Thoracic aorta (tissue), 2 donors: ENCODE results near the gene PLSCR2. TPM values are rescaled to one million over a fixed set of nuclear protein-coding genes. Genes with fewer than 3 reads are reported as not detected.

Experiments
- ATAC-seq: fragments of 150-250 bp; one replicate; pipeline ENCODE4 v1.8.0; 2017; ENCODE audit warnings: low read depth; ENCODE audit not compliant: insufficient number of reproducible peaks, low FRiP score
- DNase-seq: peaks from one replicate; pipeline ENCODE4 v3.0.0-alpha.2; 2020; ENCODE audit warnings: low spot score
- H3K27ac ChIP-seq, 2 donors: fragments of 200-600 bp; sonication (generic); 1 replicate in 1 of 2; 2 replicates in 1 of 2; pipeline ENCODE4 v1.5.1; 2016; ENCODE audit warnings: mild to moderate bottlenecking in 2 of 2, moderate library complexity in 2 of 2
- H3K27me3 ChIP-seq: fragments of 200-600 bp; sonication (generic); replicated peaks from 2 replicates; pipeline ENCODE4 v1.6.0; 2016; ENCODE audit warnings: mild to moderate bottlenecking; ENCODE audit not compliant: insufficient read depth
- H3K36me3 ChIP-seq: fragments of 200-600 bp; sonication (generic); one replicate; pipeline ENCODE4 v1.5.1; 2016
- H3K4me1 ChIP-seq, 2 donors: fragments of 200-600 bp; sonication (generic); 1 replicate in 1 of 2; 2 replicates in 1 of 2; pipeline versions ENCODE4 v1.5.1 to v1.6.0; 2016; ENCODE audit warnings: low read depth in 2 of 2, mild to moderate bottlenecking in 1 of 2; ENCODE audit not compliant: control insufficient read depth in 1 of 2
- H3K4me3 ChIP-seq: fragments of 200-600 bp; sonication (generic); 2 replicates; pipeline ENCODE4 v1.5.1; 2016; ENCODE audit warnings: mild to moderate bottlenecking
- H3K9me3 ChIP-seq: fragments of 200-600 bp; sonication (generic); 2 replicates; pipeline ENCODE4 v1.5.1; 2016
- total RNA-seq, 2 donors: library from RNA; depleted of rRNA; stranded (reverse); fragments of >200 nt; gene quantifications; one replicate each; pipeline versions ENCODE4 v1.1.0 to v1.2.3, GENCODE V29; 2016
- TF ChIP-seq, protein P1 (sequence below): fragments of 200-600 bp; sonication (generic); IDR thresholded peaks from one replicate; pipeline ENCODE4 v1.5.1; 2019; ENCODE audit warnings: antibody characterized with exemption

PLSCR2 gene
- total RNA-seq, 2 donors from 2014 or later, result 2.9 TPM; not detected in 1

DNA sequence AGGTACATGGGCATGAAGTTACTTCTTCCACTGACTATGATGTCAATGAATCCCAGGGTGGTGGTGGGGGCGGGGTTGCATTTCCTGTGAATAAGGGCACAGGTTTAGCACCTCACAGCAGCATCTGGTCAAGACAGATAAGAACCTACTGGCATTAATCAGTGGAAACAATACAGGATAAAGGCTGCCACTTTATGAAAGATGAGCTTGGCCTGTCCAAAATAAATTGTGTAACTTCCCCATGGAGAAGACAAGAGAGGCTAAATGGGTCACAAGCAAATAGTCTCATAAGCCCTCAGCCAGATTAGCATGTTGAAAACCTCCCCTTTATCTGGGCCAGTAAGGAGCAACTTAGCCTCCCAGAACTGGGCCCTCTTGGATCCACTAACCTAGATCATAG is 27.4 kb upstream of the PLSCR2 start:
- ATAC-seq (no peak), DNase-seq (no peak)
- Histone ChIP-seq H3K4me1 (no peaks in the 10 kb centered on the region), H3K36me3 (no peaks in the 10 kb centered on the region), H3K27me3 (no peaks in the 10 kb centered on the region), H3K9me3 (no peaks in the 10 kb centered on the region), H3K27ac (no peak overlapping the region), H3K4me3 (no peak overlapping the region)
- TF ChIP-seq, protein P1, sequence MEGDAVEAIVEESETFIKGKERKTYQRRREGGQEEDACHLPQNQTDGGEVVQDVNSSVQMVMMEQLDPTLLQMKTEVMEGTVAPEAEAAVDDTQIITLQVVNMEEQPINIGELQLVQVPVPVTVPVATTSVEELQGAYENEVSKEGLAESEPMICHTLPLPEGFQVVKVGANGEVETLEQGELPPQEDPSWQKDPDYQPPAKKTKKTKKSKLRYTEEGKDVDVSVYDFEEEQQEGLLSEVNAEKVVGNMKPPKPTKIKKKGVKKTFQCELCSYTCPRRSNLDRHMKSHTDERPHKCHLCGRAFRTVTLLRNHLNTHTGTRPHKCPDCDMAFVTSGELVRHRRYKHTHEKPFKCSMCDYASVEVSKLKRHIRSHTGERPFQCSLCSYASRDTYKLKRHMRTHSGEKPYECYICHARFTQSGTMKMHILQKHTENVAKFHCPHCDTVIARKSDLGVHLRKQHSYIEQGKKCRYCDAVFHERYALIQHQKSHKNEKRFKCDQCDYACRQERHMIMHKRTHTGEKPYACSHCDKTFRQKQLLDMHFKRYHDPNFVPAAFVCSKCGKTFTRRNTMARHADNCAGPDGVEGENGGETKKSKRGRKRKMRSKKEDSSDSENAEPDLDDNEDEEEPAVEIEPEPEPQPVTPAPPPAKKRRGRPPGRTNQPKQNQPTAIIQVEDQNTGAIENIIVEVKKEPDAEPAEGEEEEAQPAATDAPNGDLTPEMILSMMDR, result no peak

GRCh38 chr3:146496251-146496650 is 26.9 kb upstream of the PLSCR2 start:
- Histone ChIP-seq H3K27me3 (no peaks in the 10 kb centered on the region), H3K9me3 (no peaks in the 10 kb centered on the region), H3K27ac (no peak overlapping the region), H3K4me3 (no peak overlapping the region), H3K36me3 (no peaks in the 10 kb centered on the region), H3K4me1 (no peaks in the 10 kb centered on the region)
- TF ChIP-seq, protein P1, result no peak
- DNase-seq, result no peak
- ATAC-seq, result no peak

GRCh38 chr3:146493761-146494160 is 24.4 kb upstream of the PLSCR2 start:
- ATAC-seq (no peak), DNase-seq (no peak)
- H3K4me3 ChIP-seq, result no peak overlapping the region
- peaks cover 5% of the 10 kb centered on the region for H3K9me3 ChIP-seq
- H3K27ac ChIP-seq, result no peak overlapping the region
- TF ChIP-seq, protein P1, result no peak
- no peaks in the 10 kb centered on the region for H3K4me1 ChIP-seq
- no peaks in the 10 kb centered on the region for H3K36me3 ChIP-seq
- no peaks in the 10 kb centered on the region for H3K27me3 ChIP-seq

- Histone ChIP-seq H3K4me1 (no peaks in the 10 kb centered on the region), H3K27ac (no peak overlapping the region), H3K36me3 (no peaks in the 10 kb centered on the region), H3K9me3 (peaks cover 5% of the 10 kb centered on the region), H3K4me3 (no peak overlapping the region), H3K27me3 (no peaks in the 10 kb centered on the region)
- no peak for ATAC-seq
- TF ChIP-seq, protein P1, result no peak
- DNase-seq, result no peak
These were observed 23.9 kb upstream of the PLSCR2 start for GRCh38 chr3:146493221-146493620.

- Histone ChIP-seq H3K4me3 (no peak overlapping the region), H3K36me3 (no peaks in the 10 kb centered on the region), H3K9me3 (peaks cover 5% of the 10 kb centered on the region), H3K4me1 (no peaks in the 10 kb centered on the region), H3K27me3 (no peaks in the 10 kb centered on the region), H3K27ac (no peak overlapping the region)
- DNase-seq, result no peak
- no peak for ATAC-seq
- TF ChIP-seq, protein P1, result no peak
These were observed 21.9 kb upstream of the PLSCR2 start for GRCh38 chr3:146491303-146491702.
